HG02852 (cell line): ENCODE data around the gene TNFSF15.

ENCODE experiments used
- ATAC-seq: cut with Tn5 transposase; IDR thresholded peaks from one replicate; pipeline ENCODE4 v1.9.1; 2021; ENCODE audit warnings: mild to moderate bottlenecking, moderate library complexity; ENCODE audit not compliant: unreplicated experiment

The TNFSF15 gene

GRCh38 chr9:114805670-114806525 is at the start of gene TNFSF15:
TSS of gene TNFSF15 (minus strand) at chr9:114806039. CDS start at chr9:114806012, 27 bp downstream.
- peak; percentile 92 for ATAC-seq

GRCh38 chr9:114855488-114855887 is 49.6 kb upstream of the TNFSF15 start:
- ATAC-seq: no peak

GRCh38 chr9:114854736-114855355 is 49.0 kb upstream of the TNFSF15 start:
- no peak for ATAC-seq

DNA sequence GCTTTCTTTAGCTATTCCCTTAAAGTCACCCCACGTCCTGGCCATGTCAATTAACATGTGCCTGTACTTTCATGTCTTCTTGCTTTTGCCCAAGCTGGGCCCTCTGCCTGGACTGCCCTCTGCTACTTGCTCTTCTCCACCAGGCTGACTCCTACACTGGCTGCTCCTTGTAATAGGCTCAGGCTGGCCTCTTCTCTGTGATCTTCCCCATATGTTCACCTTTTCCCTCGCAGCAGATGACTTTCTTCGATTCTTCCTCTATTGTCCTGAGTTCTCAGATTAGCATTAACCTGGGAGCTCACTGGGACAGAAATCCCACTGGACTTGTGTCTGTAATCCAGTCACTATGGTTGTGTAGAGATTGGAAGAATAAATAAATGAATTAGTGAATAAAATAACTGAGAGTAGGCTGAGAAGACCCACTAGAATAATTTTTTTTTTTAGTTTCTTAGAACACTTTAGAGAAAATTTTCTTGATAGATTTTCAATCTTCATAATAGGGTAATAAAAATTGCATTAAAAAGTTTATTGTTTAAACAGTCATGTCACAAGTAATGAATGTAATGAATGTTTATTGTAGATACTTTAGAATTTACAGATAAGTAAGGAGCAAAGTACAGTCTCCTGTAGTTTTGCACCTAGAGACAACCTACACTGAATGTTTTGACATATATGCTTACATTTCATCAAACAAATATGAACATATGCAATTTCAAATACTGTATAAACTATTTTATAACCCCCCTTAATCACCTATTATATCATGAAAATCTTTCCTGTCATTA is 47.4 kb upstream of the TNFSF15 start:
- ATAC-seq: no peak

DNA sequence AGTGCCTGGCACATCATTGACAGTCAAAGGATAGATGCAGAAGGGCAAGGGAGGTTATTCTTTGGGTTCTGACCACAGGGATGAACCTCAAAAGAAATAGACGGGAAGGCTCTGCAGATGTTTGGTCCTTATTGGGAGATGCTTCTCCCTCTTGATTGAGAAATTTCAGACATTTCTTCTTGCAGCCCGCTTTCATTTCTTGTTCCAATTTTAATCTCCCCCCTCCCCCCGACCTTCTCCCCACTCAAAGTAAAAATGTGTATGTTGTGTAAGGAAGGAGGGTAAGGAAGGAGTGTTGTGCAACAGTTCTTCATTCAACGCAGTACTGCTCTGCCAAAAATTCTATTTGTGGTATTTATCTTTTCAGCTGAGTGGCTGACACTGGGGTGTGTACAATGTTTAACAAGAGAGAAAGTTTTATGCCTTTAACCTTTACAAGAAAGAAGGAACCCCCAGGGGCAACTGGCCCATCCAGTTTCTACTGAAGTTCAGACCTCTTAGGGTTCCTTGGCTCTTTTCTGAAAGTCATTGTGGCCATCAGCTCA is 46.3 kb upstream of the TNFSF15 start:
- ATAC-seq: no peak

- no peak for ATAC-seq
Measured at GRCh38 chr9:114851306-114851705, 45.5 kb upstream of the TNFSF15 start.

GRCh38 chr9:114850871-114851270 is 45.0 kb upstream of the TNFSF15 start:
- ATAC-seq: no peak

GRCh38 chr9:114849450-114849849 is 43.6 kb upstream of the TNFSF15 start:
- ATAC-seq: no peak

GRCh38 chr9:114847492-114848417 is 41.9 kb upstream of the TNFSF15 start:
- no peak for ATAC-seq

DNA sequence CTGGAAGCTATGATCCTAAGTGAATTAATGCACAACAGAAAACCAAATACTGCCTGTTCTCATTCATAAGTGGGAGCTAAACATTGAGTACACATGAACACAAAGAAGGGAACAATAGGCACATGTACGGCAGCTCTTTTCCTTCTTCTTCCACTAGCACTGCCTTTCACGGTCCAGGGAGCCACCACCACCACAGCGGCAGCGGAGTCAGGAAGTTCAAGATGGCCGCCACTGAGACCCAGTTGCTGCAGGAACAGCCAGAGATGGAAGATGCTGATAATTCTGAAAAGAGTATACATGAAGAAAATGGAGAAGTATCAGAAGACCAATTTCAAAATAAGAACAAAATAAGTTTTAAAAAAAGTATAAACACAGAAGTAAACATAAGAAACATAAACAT is 39.5 kb upstream of the TNFSF15 start:
- ATAC-seq: no peak

DNA sequence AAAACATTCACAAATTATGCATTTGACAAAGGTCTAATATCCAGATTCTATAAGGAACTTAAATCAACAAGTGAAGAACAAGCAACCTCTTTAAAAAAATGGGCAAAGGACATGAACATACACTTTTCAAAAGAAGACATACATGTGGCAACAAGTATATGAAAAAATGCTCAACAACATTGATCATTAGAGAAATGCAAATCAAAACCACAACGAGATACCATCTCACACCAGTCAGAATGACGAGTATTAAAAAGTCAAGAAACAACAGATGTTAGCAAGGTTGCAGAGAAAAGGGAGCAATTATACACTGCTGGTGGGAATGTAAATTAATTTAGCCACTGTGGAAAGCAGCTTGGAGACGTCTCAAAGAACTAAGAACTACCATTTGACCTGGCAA is 38.9 kb upstream of the TNFSF15 start:
- ATAC-seq: no peak

GRCh38 chr9:114837923-114838322 is 32.1 kb upstream of the TNFSF15 start:
- ATAC-seq: no peak

GRCh38 chr9:114836769-114837168 is 30.9 kb upstream of the TNFSF15 start:
- no peak for ATAC-seq

GRCh38 chr9:114834386-114834785 is 28.5 kb upstream of the TNFSF15 start:
- no peak for ATAC-seq

- ATAC-seq: no peak
Measured at GRCh38 chr9:114830546-114830945, 24.7 kb upstream of the TNFSF15 start.

- ATAC-seq: no peak
Measured at GRCh38 chr9:114829574-114830440, 24.0 kb upstream of the TNFSF15 start.

- ATAC-seq: no peak
Measured at GRCh38 chr9:114828303-114828650, 22.4 kb upstream of the TNFSF15 start.

- no peak for ATAC-seq
Measured at GRCh38 chr9:114827641-114828302, 21.9 kb upstream of the TNFSF15 start.

DNA sequence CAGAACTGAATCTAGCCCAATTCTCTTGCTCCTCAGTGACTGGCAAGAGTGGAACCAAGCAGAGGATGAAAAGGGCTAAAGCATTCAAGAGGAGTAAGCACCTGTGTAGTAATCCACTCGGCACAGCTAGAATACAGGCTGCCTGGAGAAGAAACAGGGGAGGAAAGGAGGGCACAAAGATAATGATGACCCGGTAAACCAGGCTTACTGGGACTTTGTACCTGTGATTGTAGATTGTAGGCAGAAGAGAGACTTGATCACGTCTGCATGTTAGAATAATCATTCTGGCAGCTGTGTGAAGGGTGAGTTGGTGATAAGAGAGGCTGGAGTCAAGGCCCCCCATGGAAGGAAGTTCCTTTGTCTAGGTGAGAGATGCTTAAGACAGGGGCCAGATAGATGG is 20.6 kb upstream of the TNFSF15 start:
- ATAC-seq: no peak
